Trophoblast cell (in vitro differentiated cells and primary cell): ENCODE data around the gene HIKESHI.
A peak's percentile ranks its signal among the peaks of the same experiment; 100 is the strongest.
"Not testable (repeated sequence)": the region's sequence is repeated elsewhere in the genome, so short reads cannot be mapped to it uniquely, and the experiment has no call there.

Experiments used
- DNase-seq, 2 donors: peaks; one replicate each; pipeline ENCODE4 v3.0.0-alpha.2; 2016
- H2AFZ ChIP-seq: 2 replicates; pipeline ENCODE4 v1.6.1; 2013; ENCODE audit warnings: low read length, moderate library complexity, mild to moderate bottlenecking; ENCODE audit not compliant: insufficient read depth, poor library complexity
- H2AK5ac ChIP-seq: 2 replicates; pipeline ENCODE4 v1.6.1; 2013; ENCODE audit warnings: mild to moderate bottlenecking, low read length
- H2BK120ac ChIP-seq: 2 replicates; pipeline ENCODE4 v1.6.1; 2013; ENCODE audit warnings: low read length, mild to moderate bottlenecking, moderate library complexity; ENCODE audit not compliant: insufficient read depth, poor library complexity
- H2BK12ac ChIP-seq: 2 replicates; pipeline ENCODE4 v1.6.1; 2013; ENCODE audit warnings: mild to moderate bottlenecking, low read length, moderate library complexity
- H2BK5ac ChIP-seq: 2 replicates; pipeline ENCODE4 v1.6.1; 2013; ENCODE audit warnings: low read length, low read depth, moderate library complexity, mild to moderate bottlenecking; ENCODE audit not compliant: poor library complexity
- H3K14ac ChIP-seq: 2 replicates; pipeline ENCODE4 v1.6.1; 2013; ENCODE audit warnings: mild to moderate bottlenecking, low read length
- H3K18ac ChIP-seq: 2 replicates; pipeline ENCODE4 v1.6.1; 2013; ENCODE audit warnings: mild to moderate bottlenecking, low read length
- H3K23ac ChIP-seq: 2 replicates; pipeline ENCODE4 v1.6.1; 2013; ENCODE audit warnings: low read length
- H3K27ac ChIP-seq: 2 replicates; pipeline ENCODE4 v1.5.1; 2013; ENCODE audit warnings: low read depth, mild to moderate bottlenecking, inconsistent platforms, low read length, moderate library complexity
- H3K27me3 ChIP-seq: 2 replicates; pipeline ENCODE4 v1.6.1; 2013; ENCODE audit warnings: inconsistent platforms, mild to moderate bottlenecking, low read length, moderate library complexity; ENCODE audit not compliant: insufficient read depth
- H3K36me3 ChIP-seq, 2 experiments: 1 replicate in 1 of 2; 2 replicates in 1 of 2; pipeline ENCODE4 v1.6.1; 2013; ENCODE audit warnings: low read length in 2 of 2, mild to moderate bottlenecking in 2 of 2, moderate library complexity in 1 of 2; ENCODE audit not compliant: insufficient read depth in 2 of 2, control insufficient read depth in 1 of 2
- H3K4ac ChIP-seq: 2 replicates; pipeline ENCODE4 v1.6.1; 2013; ENCODE audit warnings: low read depth, mild to moderate bottlenecking, low read length, moderate library complexity
- H3K4me1 ChIP-seq, 2 experiments: 1 replicate in 1 of 2; 2 replicates in 1 of 2; pipeline ENCODE4 v1.6.1; 2013; ENCODE audit warnings: low read length in 2 of 2, mild to moderate bottlenecking in 2 of 2, moderate library complexity in 1 of 2; ENCODE audit not compliant: insufficient read depth in 2 of 2, control insufficient read depth in 1 of 2
- H3K4me2 ChIP-seq: 2 replicates; pipeline ENCODE4 v1.6.1; 2013; ENCODE audit warnings: inconsistent platforms, mild to moderate bottlenecking, low read length, moderate library complexity
- H3K4me3 ChIP-seq: 2 replicates; pipeline ENCODE4 v1.5.1; 2013; ENCODE audit warnings: mild to moderate bottlenecking, low read depth, low read length, inconsistent platforms
- H3K79me1 ChIP-seq: one replicate; pipeline ENCODE4 v1.6.1; 2013; ENCODE audit warnings: low read length
- H3K79me2 ChIP-seq: 2 replicates; pipeline ENCODE4 v1.6.1; 2013; ENCODE audit warnings: low read length, mild to moderate bottlenecking; ENCODE audit not compliant: control insufficient read depth, insufficient read depth, poor library complexity
- H3K9ac ChIP-seq: 2 replicates; pipeline ENCODE4 v1.6.1; 2013; ENCODE audit warnings: mild to moderate bottlenecking, low read length
- H3K9me3 ChIP-seq: 2 replicates; pipeline ENCODE4 v1.6.1; 2013; ENCODE audit warnings: low read depth, mild to moderate bottlenecking, control low read depth, inconsistent platforms, low read length; ENCODE audit not compliant: insufficient read depth
- H4K12ac ChIP-seq: 2 replicates; pipeline ENCODE4 v1.6.1; 2013; ENCODE audit warnings: low read depth, mild to moderate bottlenecking, low read length, moderate library complexity
- H4K8ac ChIP-seq: 2 replicates; pipeline ENCODE4 v1.6.1; 2013; ENCODE audit warnings: low read depth, mild to moderate bottlenecking, low read length, moderate library complexity
- H4K91ac ChIP-seq: one replicate; pipeline ENCODE4 v1.6.1; 2013; ENCODE audit warnings: low read depth, mild to moderate bottlenecking, low read length, moderate library complexity
- WGBS: extraction: QIAGEN DNeasy Blood & Tissue Kit; methylation state at CpG from one replicate; pipeline ENCODE4 v1.1.7; 2013; ENCODE audit warnings: missing lambda C conversion rate; ENCODE audit not compliant: insufficient read length, insufficient coverage; ENCODE audit errors: extremely low coverage; 5-methylcytosine and 5-hydroxymethylcytosine counted together

Gene HIKESHI

GRCh38 chr11:86287468-86287796, 14.6 kb upstream of the HIKESHI start:
- H3K4me1 ChIP-seq: peaks cover 5 to 6% of the 10 kb centered on the region in 2 experiments
- H3K36me3 ChIP-seq: no peaks in the 10 kb centered on the region
- no peak overlapping the region for H2BK12ac ChIP-seq
- H3K9me3 ChIP-seq: peaks cover 1% of the 10 kb centered on the region
- H4K91ac ChIP-seq: no peak overlapping the region
- H3K18ac ChIP-seq: no peak overlapping the region
- H3K14ac ChIP-seq: no peak overlapping the region
- no peak overlapping the region for H2AK5ac ChIP-seq
- no peak overlapping the region for H3K4me2 ChIP-seq
- H2BK120ac ChIP-seq: no peak overlapping the region
- H2BK5ac ChIP-seq: no peak overlapping the region
- no peak overlapping the region for H3K4me3 ChIP-seq
- H4K8ac ChIP-seq: no peak overlapping the region
- no peak overlapping the region for H4K12ac ChIP-seq
- no peak overlapping the region for H3K23ac ChIP-seq
- no peak overlapping the region for H3K4ac ChIP-seq
- DNase-seq: no peak
- H3K79me2 ChIP-seq: no peaks in the 10 kb centered on the region
- no peaks in the 10 kb centered on the region for H3K27me3 ChIP-seq
- no CpG with 5 or more reads among the region's 2 CpGs for WGBS
- H2AFZ ChIP-seq: no peak overlapping the region
- no peak overlapping the region for H3K27ac ChIP-seq
- H3K79me1 ChIP-seq: no peaks in the 10 kb centered on the region
- H3K9ac ChIP-seq: no peak overlapping the region

GRCh38 chr11:86288776-86289507, 13.1 kb upstream of the HIKESHI start:
- Histone ChIP-seq H4K91ac (no peak overlapping the region), H2BK5ac (no peak overlapping the region), H2BK120ac (no peak overlapping the region), H3K23ac (peak overlapping the region; percentile 6), H3K27ac (no peak overlapping the region), H3K27me3 (no peaks in the 10 kb centered on the region), H2AK5ac (no peak overlapping the region), H3K79me1 (no peaks in the 10 kb centered on the region), H2BK12ac (no peak overlapping the region), H4K12ac (no peak overlapping the region), H3K4me1 (peaks cover 5% of the 10 kb centered on the region in 2 experiments), H4K8ac (no peak overlapping the region), H3K18ac (no peak overlapping the region), H3K14ac (no peak overlapping the region), H3K4ac (no peak overlapping the region), H3K9ac (no peak overlapping the region), H3K4me3 (no peak overlapping the region), H3K4me2 (no peak overlapping the region), H3K9me3 (peaks cover 1% of the 10 kb centered on the region), H3K36me3 (no peaks in the 10 kb centered on the region), H2AFZ (no peak overlapping the region), H3K79me2 (no peaks in the 10 kb centered on the region)
- DNase-seq: no peak
- no CpG with 5 or more reads among the region's 7 CpGs for WGBS

GRCh38 chr11:86289508-86290280, 12.3 kb upstream of the HIKESHI start:
- H3K4me1 ChIP-seq, H4K12ac ChIP-seq, H4K91ac ChIP-seq, H2BK5ac ChIP-seq, H3K23ac ChIP-seq, H3K4me2 ChIP-seq, H3K14ac ChIP-seq, H3K36me3 ChIP-seq, H2AK5ac ChIP-seq, H4K8ac ChIP-seq, H3K9ac ChIP-seq, H3K9me3 ChIP-seq, H3K79me1 ChIP-seq, H2BK12ac ChIP-seq, H3K4ac ChIP-seq, H3K18ac ChIP-seq, H3K79me2 ChIP-seq, H2BK120ac ChIP-seq, H3K27ac ChIP-seq, H3K4me3 ChIP-seq, H3K27me3 ChIP-seq, H2AFZ ChIP-seq: not testable (repeated sequence)
- WGBS: no CpG with 5 or more reads among the region's 9 CpGs
- DNase-seq: peak in 1 of 2 donors; percentile 26

GRCh38 chr11:86291466-86292262, 10.4 kb upstream of the HIKESHI start:
- Histone ChIP-seq H2BK120ac (no peak overlapping the region), H4K91ac (no peak overlapping the region), H3K9ac (no peak overlapping the region), H3K27me3 (no peaks in the 10 kb centered on the region), H3K18ac (no peak overlapping the region), H3K9me3 (peaks cover 1% of the 10 kb centered on the region), H4K8ac (no peak overlapping the region), H3K4me2 (no peak overlapping the region), H2AK5ac (no peak overlapping the region), H3K23ac (no peak overlapping the region), H3K79me2 (no peaks in the 10 kb centered on the region), H3K27ac (no peak overlapping the region), H2AFZ (no peak overlapping the region), H3K4me1 (no peaks in the 10 kb centered on the region), H2BK12ac (no peak overlapping the region), H2BK5ac (no peak overlapping the region), H3K36me3 (no peaks in the 10 kb centered on the region), H3K79me1 (no peaks in the 10 kb centered on the region), H4K12ac (no peak overlapping the region), H3K4me3 (no peak overlapping the region), H3K14ac (no peak overlapping the region), H3K4ac (no peak overlapping the region)
- DNase-seq: peak; percentile 23 to 77
- WGBS: no CpG with 5 or more reads among the region's 3 CpGs
